Measurements from ENCODE around the gene DDR1. TPM values are rescaled to one million over a fixed set of nuclear protein-coding genes. Genes with fewer than 3 reads are reported as not detected.
"Not testable (repeated sequence)": the region's sequence is repeated elsewhere in the genome, so short reads cannot be mapped to it uniquely, and the experiment has no call there.

The DDR1 gene
- polyA plus RNA-seq, 1 donor (not counting 4 experiments of a cell fraction or from before 2014, with no cell fraction given) = 104 TPM

GRCh38 chr6:30907758-30908591 is 23.7 kb downstream of the DDR1 start, which contains the start of gene GTF2H4:
Gene GTF2H4 (plus strand): TSS chr6:30908207.
- no peaks in the 10 kb centered on the region for H3K9me1 ChIP-seq (ENCODE audit: control insufficient read depth, extremely low read depth, insufficient read depth, low read length)
- dilution Hi-C loops (cut with MboI; ENCODE audit: extremely low pct_ligation_motif_present, low sequenced_read_pairs) = no loop called here
- peak; percentile 70 for FAIRE-seq

GRCh38 chr6:30908700-30909099 is 24.4 kb downstream of the DDR1 start:
- H2AFZ ChIP-seq (ENCODE audit: control insufficient read depth, low read length) = no peak overlapping the region
- no peaks in the 10 kb centered on the region for H4K20me1 ChIP-seq (ENCODE audit: control insufficient read depth, extremely low read depth, insufficient read depth, low read length)
- no peaks in the 10 kb centered on the region for H3K9me1 ChIP-seq (ENCODE audit: control insufficient read depth, extremely low read depth, insufficient read depth, low read length)
- H3K4me2 ChIP-seq (ENCODE audit: control insufficient read depth, extremely low read depth, insufficient read depth, low read depth, low read length) = peak overlapping the region; percentile 96
- H3K4me3 ChIP-seq (ENCODE audit: control insufficient read depth in 2 of 3, extremely low read depth in 1 of 3, insufficient read depth in 2 of 3, low read depth in 1 of 3, low read length in 3 of 3) = peak overlapping the region; percentile 62 to 99 (median 99)
- H3K9me3 ChIP-seq (ENCODE audit: control insufficient read depth, low read depth, low read length) = no peaks in the 10 kb centered on the region
- no peak for DNase-seq (ENCODE audit: low read depth, low spot score)
- peak overlapping the region; percentile 76 for H3K27ac ChIP-seq (ENCODE audit: control insufficient read depth, insufficient read depth, low read length)
- H3K79me2 ChIP-seq (ENCODE audit: control insufficient read depth, insufficient read depth, low read length) = peaks cover 13% of the 10 kb centered on the region
- peaks cover 16% of the 10 kb centered on the region for H3K4me1 ChIP-seq (ENCODE audit: control insufficient read depth, extremely low read depth, insufficient read depth, low read length)
- TF ChIP-seq, protein P1, sequence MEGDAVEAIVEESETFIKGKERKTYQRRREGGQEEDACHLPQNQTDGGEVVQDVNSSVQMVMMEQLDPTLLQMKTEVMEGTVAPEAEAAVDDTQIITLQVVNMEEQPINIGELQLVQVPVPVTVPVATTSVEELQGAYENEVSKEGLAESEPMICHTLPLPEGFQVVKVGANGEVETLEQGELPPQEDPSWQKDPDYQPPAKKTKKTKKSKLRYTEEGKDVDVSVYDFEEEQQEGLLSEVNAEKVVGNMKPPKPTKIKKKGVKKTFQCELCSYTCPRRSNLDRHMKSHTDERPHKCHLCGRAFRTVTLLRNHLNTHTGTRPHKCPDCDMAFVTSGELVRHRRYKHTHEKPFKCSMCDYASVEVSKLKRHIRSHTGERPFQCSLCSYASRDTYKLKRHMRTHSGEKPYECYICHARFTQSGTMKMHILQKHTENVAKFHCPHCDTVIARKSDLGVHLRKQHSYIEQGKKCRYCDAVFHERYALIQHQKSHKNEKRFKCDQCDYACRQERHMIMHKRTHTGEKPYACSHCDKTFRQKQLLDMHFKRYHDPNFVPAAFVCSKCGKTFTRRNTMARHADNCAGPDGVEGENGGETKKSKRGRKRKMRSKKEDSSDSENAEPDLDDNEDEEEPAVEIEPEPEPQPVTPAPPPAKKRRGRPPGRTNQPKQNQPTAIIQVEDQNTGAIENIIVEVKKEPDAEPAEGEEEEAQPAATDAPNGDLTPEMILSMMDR (optimal IDR thresholded peaks at IDR 0.05 in 1 of 3, IDR thresholded peaks at IDR 0.05 in 1 of 3, conservative IDR thresholded peaks at IDR 0.05 in 1 of 3; ENCODE audit: extremely low read depth in 1 of 3, insufficient read depth in 2 of 3, low read length in 3 of 3) = no peak
- TF ChIP-seq EZH2 (IDR thresholded peaks at IDR 0.05; ENCODE audit: low read length) = no peak
- no peaks in the 10 kb centered on the region for H3K27me3 ChIP-seq (ENCODE audit: control insufficient read depth, extremely low read depth, insufficient read depth, low read length)
- peaks cover 16 to 23% of the 10 kb centered on the region in 2 experiments for H3K36me3 ChIP-seq (ENCODE audit: control insufficient read depth in 2 of 2, extremely low read depth in 1 of 2, insufficient read depth in 2 of 2, low read length in 2 of 2)
- peak overlapping the region; percentile 94 for H3K9ac ChIP-seq (ENCODE audit: control insufficient read depth, extremely low read depth, insufficient read depth, low read length)
- dilution Hi-C loops (cut with MboI; ENCODE audit: extremely low pct_ligation_motif_present, low sequenced_read_pairs) = no loop called here
- FAIRE-seq = no peak

More at GRCh38 chr6:30907758-30908591, 23.7 kb downstream of the DDR1 start, which contains the start of gene GTF2H4:
- DNase-seq (ENCODE audit: low read depth, low spot score) = peak; percentile 90
- Histone ChIP-seq H4K20me1 (ENCODE audit: control insufficient read depth, extremely low read depth, insufficient read depth, low read length) (no peaks in the 10 kb centered on the region), H3K79me2 (ENCODE audit: control insufficient read depth, insufficient read depth, low read length) (peaks cover 13% of the 10 kb centered on the region), H3K27me3 (ENCODE audit: control insufficient read depth, extremely low read depth, insufficient read depth, low read length) (no peaks in the 10 kb centered on the region), H3K4me1 (ENCODE audit: control insufficient read depth, extremely low read depth, insufficient read depth, low read length) (peaks cover 9% of the 10 kb centered on the region), H3K9me3 (ENCODE audit: control insufficient read depth, low read depth, low read length) (no peaks in the 10 kb centered on the region), H3K4me2 (ENCODE audit: control insufficient read depth, extremely low read depth, insufficient read depth, low read depth, low read length) (peak within 1 kb of the TSS; percentile 96), H3K27ac (ENCODE audit: control insufficient read depth, insufficient read depth, low read length) (peak within 1 kb of the TSS; percentile 76), H3K9ac (ENCODE audit: control insufficient read depth, extremely low read depth, insufficient read depth, low read length) (peak within 1 kb of the TSS; percentile 94), H3K4me3 (ENCODE audit: control insufficient read depth in 2 of 3, extremely low read depth in 1 of 3, insufficient read depth in 2 of 3, low read depth in 1 of 3, low read length in 3 of 3) (peak within 1 kb of the TSS; percentile 62 to 99 (median 99)), H2AFZ (ENCODE audit: control insufficient read depth, low read length) (peak within 1 kb of the TSS; percentile 87), H3K36me3 (ENCODE audit: control insufficient read depth in 2 of 2, extremely low read depth in 1 of 2, insufficient read depth in 2 of 2, low read length in 2 of 2) (peaks cover 16% of the 10 kb centered on the region in 2 experiments)
- TF ChIP-seq, protein P1 (optimal IDR thresholded peaks at IDR 0.05 in 1 of 3, IDR thresholded peaks at IDR 0.05 in 1 of 3, conservative IDR thresholded peaks at IDR 0.05 in 1 of 3; ENCODE audit: extremely low read depth in 1 of 3, insufficient read depth in 2 of 3, low read length in 3 of 3) = peak in 1 of 3 experiments; percentile 2
- TF ChIP-seq EZH2 (IDR thresholded peaks at IDR 0.05; ENCODE audit: low read length) = no peak

GRCh38 chr6:30910473-30910872 is 26.2 kb downstream of the DDR1 start:
- dilution Hi-C loops (cut with MboI; ENCODE audit: extremely low pct_ligation_motif_present, low sequenced_read_pairs) = not testable (repeated sequence)

More at GRCh38 chr6:30910473-30910872, 26.2 kb downstream of the DDR1 start:
- not testable (repeated sequence) for H2AFZ ChIP-seq (ENCODE audit: control insufficient read depth, low read length); H3K4me2 ChIP-seq (ENCODE audit: control insufficient read depth, extremely low read depth, insufficient read depth, low read depth, low read length); H3K27ac ChIP-seq (ENCODE audit: control insufficient read depth, insufficient read depth, low read length); H3K9ac ChIP-seq (ENCODE audit: control insufficient read depth, extremely low read depth, insufficient read depth, low read length); DNase-seq (ENCODE audit: low read depth, low spot score); H3K27me3 ChIP-seq (ENCODE audit: control insufficient read depth, extremely low read depth, insufficient read depth, low read length); H3K9me1 ChIP-seq (ENCODE audit: control insufficient read depth, extremely low read depth, insufficient read depth, low read length); H3K4me3 ChIP-seq (ENCODE audit: control insufficient read depth in 2 of 3, extremely low read depth in 1 of 3, insufficient read depth in 2 of 3, low read depth in 1 of 3, low read length in 3 of 3); H3K9me3 ChIP-seq (ENCODE audit: control insufficient read depth, low read depth, low read length); FAIRE-seq; H4K20me1 ChIP-seq (ENCODE audit: control insufficient read depth, extremely low read depth, insufficient read depth, low read length)
- Histone ChIP-seq H3K79me2 (ENCODE audit: control insufficient read depth, insufficient read depth, low read length) (peaks cover 13% of the 10 kb centered on the region), H3K36me3 (ENCODE audit: control insufficient read depth in 2 of 2, extremely low read depth in 1 of 2, insufficient read depth in 2 of 2, low read length in 2 of 2) (peaks cover 16 to 23% of the 10 kb centered on the region in 2 experiments), H3K4me1 (ENCODE audit: control insufficient read depth, extremely low read depth, insufficient read depth, low read length) (peaks cover 28% of the 10 kb centered on the region)
